ENCODE measurements around the gene GRID1. TPM values are rescaled to one million over a fixed set of nuclear protein-coding genes. Genes with fewer than 3 reads are reported as not detected.

The GRID1 gene
- total and polyA plus RNA-seq, 10 donors = 0.06 to 0.42 (median 0.15) TPM; not detected in 4

GRCh38 chr10:86260564-86260963 is 106.0 kb downstream of the GRID1 start:
- Histone ChIP-seq H3K4me3 (no peak overlapping the region), H3K4me1 (peaks cover 0 to 16% (median 0%) of the 10 kb centered on the region in 6 donors), H3K9me3 (peaks cover 0 to 4% (median 0%) of the 10 kb centered on the region in 8 donors), H3K27me3 (replicated peaks in 1 of 7) (peaks cover 0 to 56% (median 14%) of the 10 kb centered on the region in 7 donors), H3K27ac (no peak overlapping the region), H3K36me3 (no peaks in the 10 kb centered on the region)
- 51 to 68% (median 56%) methylated on average over 6 of the region's 6 CpGs for WGBS, 5 donors
- TF ChIP-seq POLR2AphosphoS5 (IDR thresholded peaks at IDR 0.05) (no peak), CTCF (IDR thresholded peaks at IDR 0.05 in 8 of 11, conservative IDR thresholded peaks at IDR 0.05 in 3 of 11) (no peak), POLR2A (IDR thresholded peaks at IDR 0.05) (no peak)
- intact Hi-C loops (cut with DNase I; ENCODE audit: low total_unique reads) = no loop called here
- peak; percentile 32 for DNase-seq

- no peak overlapping the region for H3K4me3 ChIP-seq
- TF ChIP-seq POLR2A (IDR thresholded peaks at IDR 0.05) = no peak
- no peak for TF ChIP-seq POLR2AphosphoS5 (IDR thresholded peaks at IDR 0.05)
- TF ChIP-seq CTCF (IDR thresholded peaks at IDR 0.05 in 8 of 11, conservative IDR thresholded peaks at IDR 0.05 in 3 of 11) = no peak
- peaks cover 0 to 4% (median 0%) of the 10 kb centered on the region in 8 donors for H3K9me3 ChIP-seq
- H3K36me3 ChIP-seq = no peaks in the 10 kb centered on the region
- intact Hi-C loops (cut with DNase I; ENCODE audit: low total_unique reads) = no loop called here
- peaks cover 0 to 53% (median 14%) of the 10 kb centered on the region in 7 donors for H3K27me3 ChIP-seq (replicated peaks in 1 of 7)
- peaks cover 0 to 16% (median 0%) of the 10 kb centered on the region in 6 donors for H3K4me1 ChIP-seq
- WGBS, 5 donors = 65 to 78% (median 67%) methylated on average over 3 to 4 of the region's 4 CpGs
- no peak overlapping the region for H3K27ac ChIP-seq
- DNase-seq = peak; percentile 2
Observed at GRCh38 chr10:86259901-86260562, 106.6 kb downstream of the GRID1 start.

- H3K4me1 ChIP-seq = peaks cover 0 to 16% (median 0%) of the 10 kb centered on the region in 6 donors
- TF ChIP-seq CTCF (IDR thresholded peaks at IDR 0.05 in 8 of 11, conservative IDR thresholded peaks at IDR 0.05 in 3 of 11) (no peak), POLR2A (IDR thresholded peaks at IDR 0.05) (no peak), POLR2AphosphoS5 (IDR thresholded peaks at IDR 0.05) (no peak)
Observed at GRCh38 chr10:86258941-86259340, 107.7 kb downstream of the GRID1 start.

GRCh38 chr10:86258499-86258898 is 108.1 kb downstream of the GRID1 start:
- Histone ChIP-seq H3K36me3 (no peaks in the 10 kb centered on the region), H3K4me3 (no peak overlapping the region), H3K4me1 (peaks cover 0 to 16% (median 0%) of the 10 kb centered on the region in 6 donors), H3K27me3 (replicated peaks in 1 of 7) (peaks cover 0 to 45% (median 14%) of the 10 kb centered on the region in 7 donors), H3K27ac (no peak overlapping the region), H3K9me3 (peaks cover 0 to 4% (median 0%) of the 10 kb centered on the region in 8 donors)
- intact Hi-C loops (cut with DNase I; ENCODE audit: low total_unique reads) = no loop called here
- WGBS, 5 donors = 56 to 82% (median 71%) methylated on average over 1 of the region's 1 CpG
- TF ChIP-seq POLR2AphosphoS5 (IDR thresholded peaks at IDR 0.05) = no peak
- no peak for DNase-seq

More at GRCh38 chr10:86258941-86259340, 107.7 kb downstream of the GRID1 start:
- intact Hi-C loops (cut with DNase I; ENCODE audit: low total_unique reads) = no loop called here
- DNase-seq = peak; percentile 54
- WGBS, 5 donors = 38 to 52% (median 45%) methylated on average over 3 of the region's 3 CpGs
- Histone ChIP-seq H3K27me3 (replicated peaks in 1 of 7) (peaks cover 0 to 48% (median 14%) of the 10 kb centered on the region in 7 donors), H3K9me3 (peaks cover 0 to 4% (median 0%) of the 10 kb centered on the region in 8 donors), H3K36me3 (no peaks in the 10 kb centered on the region), H3K27ac (no peak overlapping the region), H3K4me3 (no peak overlapping the region)
